Ascending aorta (tissue), 2 donors: ENCODE data around the gene KPNA1. TPM values are rescaled to one million over a fixed set of nuclear protein-coding genes. Genes with fewer than 3 reads are reported as not detected.
A peak's percentile ranks its signal among the peaks of the same experiment; 100 is the strongest.
"Not testable (repeated sequence)": the region's sequence is repeated elsewhere in the genome, so short reads cannot be mapped to it uniquely, and the experiment has no call there.

Source experiments
- DNase-seq, 2 donors: peaks; one replicate each; pipeline ENCODE4 v3.0.0-alpha.2; 2019; ENCODE audit warnings: low spot score in 2 of 2
- H3K27ac ChIP-seq, 2 donors: fragments of 200-600 bp; sonication (generic); one replicate each; pipeline ENCODE4 v1.5.1; 2016 to 2017; ENCODE audit warnings: mild to moderate bottlenecking in 1 of 2
- H3K27me3 ChIP-seq: fragments of 200-600 bp; sonication (generic); one replicate; pipeline ENCODE4 v1.5.1; 2017
- H3K36me3 ChIP-seq, 2 donors: fragments of 200-600 bp; sonication (generic); one replicate each; pipeline ENCODE4 v1.5.1; 2016
- H3K4me1 ChIP-seq, 2 donors: fragments of 200-600 bp; sonication (generic); one replicate each; pipeline ENCODE4 v1.5.1; 2016 to 2017; ENCODE audit warnings: mild to moderate bottlenecking in 1 of 2
- H3K4me3 ChIP-seq, 2 donors: fragments of 200-600 bp; sonication (generic); one replicate each; pipeline ENCODE4 v1.5.1; 2016 to 2017; ENCODE audit warnings: mild to moderate bottlenecking in 1 of 2
- H3K9me3 ChIP-seq, 2 donors: fragments of 200-600 bp; sonication (generic); one replicate each; pipeline ENCODE4 v1.5.1; 2016
- intact Hi-C: fragments of 100-400 bp; cut with DNase I; formaldehyde crosslinking; loops from one replicate; pipeline ENCODE4 v1.15.1; 2023
- total RNA-seq: library from RNA; depleted of rRNA; stranded (reverse); fragments of >200 nt; gene quantifications from one replicate; pipeline ENCODE4 v1.1.0, GENCODE V29; 2016
- TF ChIP-seq, protein P1 (sequence below), 3 experiments: fragments of 200-600 bp in 2 of 3; fragments of 450-650 bp in 1 of 3; sonication (generic) in 2 of 3; IDR thresholded peaks; one replicate each; pipeline ENCODE4 v1.5.1; 2016 to 2019; ENCODE audit warnings: antibody characterized with exemption in 3 of 3, mild to moderate bottlenecking in 1 of 3, moderate library complexity in 1 of 3

KPNA1 gene
- total RNA-seq, 1 donor from 2014 or later: 21.1 TPM

DNA sequence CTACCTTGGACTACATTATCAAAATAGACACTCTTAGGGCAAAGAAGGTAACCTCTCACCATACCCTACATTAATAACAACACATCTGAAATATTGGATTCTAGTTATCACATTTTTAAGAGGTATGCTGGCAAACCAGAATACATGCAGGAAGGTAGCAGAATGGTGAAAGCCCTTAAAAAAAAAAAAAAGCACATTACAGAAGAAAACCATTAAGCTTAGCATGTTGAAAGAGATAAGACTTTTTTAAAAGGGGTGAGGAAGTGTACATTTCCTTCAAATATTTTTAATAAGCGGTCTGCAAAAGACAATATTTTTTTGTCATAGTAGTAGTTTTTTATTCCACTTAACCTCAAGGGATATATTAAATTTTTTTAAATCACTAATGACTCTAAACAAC, 52.3 kb downstream of the KPNA1 start:
- H3K9me3 ChIP-seq: no peaks in the 10 kb centered on the region
- no peak overlapping the region for H3K4me3 ChIP-seq
- no peaks in the 10 kb centered on the region for H3K4me1 ChIP-seq
- TF ChIP-seq, protein P1, sequence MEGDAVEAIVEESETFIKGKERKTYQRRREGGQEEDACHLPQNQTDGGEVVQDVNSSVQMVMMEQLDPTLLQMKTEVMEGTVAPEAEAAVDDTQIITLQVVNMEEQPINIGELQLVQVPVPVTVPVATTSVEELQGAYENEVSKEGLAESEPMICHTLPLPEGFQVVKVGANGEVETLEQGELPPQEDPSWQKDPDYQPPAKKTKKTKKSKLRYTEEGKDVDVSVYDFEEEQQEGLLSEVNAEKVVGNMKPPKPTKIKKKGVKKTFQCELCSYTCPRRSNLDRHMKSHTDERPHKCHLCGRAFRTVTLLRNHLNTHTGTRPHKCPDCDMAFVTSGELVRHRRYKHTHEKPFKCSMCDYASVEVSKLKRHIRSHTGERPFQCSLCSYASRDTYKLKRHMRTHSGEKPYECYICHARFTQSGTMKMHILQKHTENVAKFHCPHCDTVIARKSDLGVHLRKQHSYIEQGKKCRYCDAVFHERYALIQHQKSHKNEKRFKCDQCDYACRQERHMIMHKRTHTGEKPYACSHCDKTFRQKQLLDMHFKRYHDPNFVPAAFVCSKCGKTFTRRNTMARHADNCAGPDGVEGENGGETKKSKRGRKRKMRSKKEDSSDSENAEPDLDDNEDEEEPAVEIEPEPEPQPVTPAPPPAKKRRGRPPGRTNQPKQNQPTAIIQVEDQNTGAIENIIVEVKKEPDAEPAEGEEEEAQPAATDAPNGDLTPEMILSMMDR (IDR thresholded peaks at IDR 0.05): no peak
- peaks cover 37 to 46% of the 10 kb centered on the region in 2 donors for H3K36me3 ChIP-seq
- H3K27ac ChIP-seq: no peak overlapping the region
- intact Hi-C loops: no loop called here
- DNase-seq: no peak
- H3K27me3 ChIP-seq: no peaks in the 10 kb centered on the region

DNA sequence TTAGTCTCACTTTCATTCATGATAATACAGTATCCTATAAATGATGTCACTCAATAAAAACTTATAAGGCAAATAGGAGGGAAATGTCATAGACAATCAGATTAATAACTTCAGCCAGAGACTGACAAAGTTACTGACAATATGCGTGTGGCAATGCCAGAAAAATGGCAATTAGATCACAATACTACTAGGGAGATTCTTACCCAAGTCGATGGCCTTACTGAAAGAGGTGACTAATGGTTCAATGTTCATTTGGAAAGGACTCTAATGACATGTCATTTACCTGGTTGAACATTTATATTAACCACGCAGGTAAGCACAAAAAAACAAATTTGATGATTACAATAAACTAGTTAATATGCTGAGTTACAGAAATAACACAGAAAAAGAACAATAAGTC, 52.9 kb downstream of the KPNA1 start:
- intact Hi-C loops: no loop called here
- TF ChIP-seq, protein P1 (IDR thresholded peaks at IDR 0.05): no peak
- no peaks in the 10 kb centered on the region for H3K9me3 ChIP-seq
- DNase-seq: no peak
- H3K4me3 ChIP-seq: no peak overlapping the region
- peaks cover 42 to 46% of the 10 kb centered on the region in 2 donors for H3K36me3 ChIP-seq
- no peak overlapping the region for H3K27ac ChIP-seq
- no peaks in the 10 kb centered on the region for H3K27me3 ChIP-seq
- no peaks in the 10 kb centered on the region for H3K4me1 ChIP-seq

DNA sequence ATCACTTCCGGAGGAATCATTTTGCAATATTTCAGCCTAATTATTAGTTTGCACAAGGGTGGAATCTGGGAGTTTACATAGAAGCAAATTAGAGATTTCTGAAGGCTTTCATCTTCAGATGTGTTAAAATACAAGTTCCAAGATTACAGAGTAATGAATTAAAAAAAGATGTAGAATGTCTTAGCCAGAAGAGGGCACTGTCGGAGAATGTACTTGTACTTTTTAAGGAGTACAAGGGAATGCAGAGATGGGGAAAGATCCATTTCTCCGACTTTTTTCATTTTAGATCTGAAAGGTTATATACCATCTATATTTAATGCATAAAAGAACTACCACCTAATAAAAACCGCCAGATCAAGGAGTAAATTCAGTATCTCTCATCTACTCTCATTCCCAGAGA, 55.7 kb downstream of the KPNA1 start:
- Histone ChIP-seq H3K36me3 (peaks cover 38 to 42% of the 10 kb centered on the region in 2 donors), H3K27ac (no peak overlapping the region)

DNA sequence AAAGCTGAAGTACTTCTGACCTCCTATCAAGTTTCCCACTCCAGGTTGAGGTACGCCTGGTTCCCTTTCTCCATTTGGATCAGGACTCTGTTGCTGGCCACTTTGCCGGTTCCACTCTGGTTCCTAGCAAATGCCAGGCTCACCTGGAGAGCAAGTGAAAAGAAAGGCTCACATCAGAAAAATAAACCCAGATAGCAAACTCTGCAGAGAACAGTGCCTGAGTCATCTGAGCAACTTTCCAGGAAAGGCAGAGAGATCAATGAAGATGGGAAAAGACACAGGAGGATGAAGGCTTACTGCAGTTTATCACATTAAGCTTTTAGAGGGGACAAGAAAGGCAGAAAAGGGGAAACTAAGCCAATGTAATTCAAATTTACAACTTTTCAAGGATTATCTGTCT, 57.0 kb downstream of the KPNA1 start:
- no peak overlapping the region for H3K4me3 ChIP-seq
- H3K9me3 ChIP-seq: no peaks in the 10 kb centered on the region
- peaks cover 37 to 42% of the 10 kb centered on the region in 2 donors for H3K36me3 ChIP-seq
- intact Hi-C loops: loop anchor here (5.0 kb wide), 1 partner anchor 225 kb away; the partner anchor contains the start of gene PARP14
- no peaks in the 10 kb centered on the region for H3K4me1 ChIP-seq
- DNase-seq: no peak
- no peaks in the 10 kb centered on the region for H3K27me3 ChIP-seq
- TF ChIP-seq, protein P1 (IDR thresholded peaks at IDR 0.05): no peak
- H3K27ac ChIP-seq: no peak overlapping the region

More for the DNA sequence above, 55.7 kb downstream of the KPNA1 start:
- TF ChIP-seq, protein P1 (IDR thresholded peaks at IDR 0.05): peak in 2 of 3 experiments; percentile 19 to 40
- Histone ChIP-seq H3K4me3 (no peak overlapping the region), H3K9me3 (no peaks in the 10 kb centered on the region), H3K27me3 (no peaks in the 10 kb centered on the region), H3K4me1 (no peaks in the 10 kb centered on the region)
- DNase-seq: no peak
- intact Hi-C loops: loop anchor here (1.0 to 5.0 kb wide), 2 partner anchors 55 to 223 kb away; partner anchors contain the start of genes KPNA1 and PARP14

DNA sequence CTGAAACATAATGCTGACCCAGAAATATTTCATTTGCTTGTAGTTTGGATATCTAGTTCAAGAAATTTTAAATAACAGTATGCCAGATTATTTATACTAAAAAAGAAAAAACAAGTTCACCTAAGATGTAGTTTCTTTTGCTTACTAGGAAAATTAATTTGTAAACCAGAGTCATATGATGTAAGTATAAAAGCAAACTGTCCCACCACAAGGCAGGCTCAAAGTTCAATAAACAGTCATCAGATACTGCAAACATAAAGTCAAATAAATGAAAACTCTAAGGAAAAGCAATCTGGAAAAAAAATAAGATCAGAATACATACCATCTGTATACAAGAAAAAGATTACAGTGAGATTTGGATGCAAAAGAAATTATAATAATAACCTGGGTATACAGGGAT, 58.7 kb downstream of the KPNA1 start:
- TF ChIP-seq, protein P1 (IDR thresholded peaks at IDR 0.05): no peak
- intact Hi-C loops: loop anchor here (5.0 kb wide), 1 partner anchor 226 kb away; the partner anchor contains the start of gene PARP14

DNA sequence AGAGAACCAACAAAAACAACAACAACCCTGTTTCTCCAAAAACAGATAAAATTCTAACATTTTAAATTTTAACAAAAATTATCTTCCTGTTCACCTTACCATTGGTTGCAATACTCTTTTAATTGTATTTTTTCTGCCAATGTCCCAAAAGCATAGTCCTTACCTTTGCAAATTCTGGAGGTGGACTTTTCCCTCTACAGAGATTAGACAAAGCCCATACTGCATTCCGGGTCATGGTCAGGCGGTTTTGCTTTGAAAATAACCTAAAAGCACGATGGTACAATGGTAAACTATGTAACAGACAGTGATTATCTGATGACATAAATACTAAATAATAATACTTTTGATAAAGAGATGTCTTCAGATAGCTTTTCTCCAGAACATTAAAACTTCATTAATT, 63.4 kb downstream of the KPNA1 start:
- Histone ChIP-seq H3K9me3 (no peaks in the 10 kb centered on the region), H3K27ac (no peak overlapping the region), H3K4me1 (no peaks in the 10 kb centered on the region), H3K36me3 (peaks cover 32 to 60% of the 10 kb centered on the region in 2 donors), H3K27me3 (no peaks in the 10 kb centered on the region), H3K4me3 (no peak overlapping the region)
- no peak for DNase-seq
- intact Hi-C loops: no loop called here
- TF ChIP-seq, protein P1 (IDR thresholded peaks at IDR 0.05): no peak

More for the DNA sequence above, 58.7 kb downstream of the KPNA1 start:
- H3K4me3 ChIP-seq: no peak overlapping the region
- H3K36me3 ChIP-seq: peaks cover 36% of the 10 kb centered on the region in 2 donors
- H3K9me3 ChIP-seq: no peaks in the 10 kb centered on the region
- DNase-seq: no peak
- H3K27ac ChIP-seq: no peak overlapping the region
- no peaks in the 10 kb centered on the region for H3K27me3 ChIP-seq
- no peaks in the 10 kb centered on the region for H3K4me1 ChIP-seq

DNA sequence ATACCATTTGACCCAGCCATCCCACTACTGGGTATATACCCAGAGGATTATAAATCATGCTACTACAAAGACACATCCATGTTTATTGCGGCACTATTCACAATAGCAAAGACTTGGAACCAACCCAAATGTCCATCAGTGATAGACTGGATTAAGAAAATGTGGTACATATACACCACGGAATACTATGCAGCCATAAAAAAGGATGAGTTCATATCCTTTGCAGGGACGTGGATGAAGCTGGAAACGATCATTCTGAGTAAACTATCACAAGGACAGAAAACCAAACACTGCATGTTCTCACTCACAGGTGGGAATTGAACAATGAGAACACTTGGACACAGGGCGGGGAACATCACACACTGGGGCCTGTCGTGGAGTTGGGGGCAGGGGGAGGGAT, 66.5 kb downstream of the KPNA1 start:
- intact Hi-C loops: not testable (repeated sequence)
- H3K36me3 ChIP-seq: peaks cover 34 to 71% of the 10 kb centered on the region in 2 donors

DNA sequence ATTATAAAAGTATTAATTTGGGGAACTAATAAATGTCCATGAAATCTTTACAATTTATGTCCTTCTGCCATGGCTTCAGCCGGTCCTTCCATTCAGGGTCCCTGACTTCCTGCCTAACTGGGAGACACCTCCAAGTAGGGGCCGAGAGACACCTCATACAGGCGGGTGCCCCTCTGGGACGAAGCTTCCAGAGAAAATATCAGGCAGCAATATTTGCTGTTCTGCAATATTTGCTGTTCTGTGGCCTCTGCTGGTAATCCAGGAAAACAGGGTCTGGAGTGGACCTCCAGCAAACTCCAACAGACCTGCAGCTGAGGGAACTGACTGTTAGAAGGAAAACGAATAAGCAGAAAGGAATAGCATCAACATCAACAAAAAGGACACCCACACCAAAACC, 70.2 kb downstream of the KPNA1 start:
- H3K9me3 ChIP-seq, DNase-seq, intact Hi-C loops, H3K27ac ChIP-seq, H3K4me3 ChIP-seq, H3K4me1 ChIP-seq, H3K27me3 ChIP-seq: not testable (repeated sequence)
- peaks cover 44 to 70% of the 10 kb centered on the region in 2 donors for H3K36me3 ChIP-seq

More for the DNA sequence above, 66.5 kb downstream of the KPNA1 start:
- H3K4me3 ChIP-seq, H3K27ac ChIP-seq, H3K9me3 ChIP-seq, H3K27me3 ChIP-seq, H3K4me1 ChIP-seq, DNase-seq: not testable (repeated sequence)
